ENCODE results near the gene FAM171A1.
"Not testable (repeated sequence)": the region's sequence is repeated elsewhere in the genome, so short reads cannot be mapped to it uniquely, and the experiment has no call there.

FAM171A1 gene

DNA sequence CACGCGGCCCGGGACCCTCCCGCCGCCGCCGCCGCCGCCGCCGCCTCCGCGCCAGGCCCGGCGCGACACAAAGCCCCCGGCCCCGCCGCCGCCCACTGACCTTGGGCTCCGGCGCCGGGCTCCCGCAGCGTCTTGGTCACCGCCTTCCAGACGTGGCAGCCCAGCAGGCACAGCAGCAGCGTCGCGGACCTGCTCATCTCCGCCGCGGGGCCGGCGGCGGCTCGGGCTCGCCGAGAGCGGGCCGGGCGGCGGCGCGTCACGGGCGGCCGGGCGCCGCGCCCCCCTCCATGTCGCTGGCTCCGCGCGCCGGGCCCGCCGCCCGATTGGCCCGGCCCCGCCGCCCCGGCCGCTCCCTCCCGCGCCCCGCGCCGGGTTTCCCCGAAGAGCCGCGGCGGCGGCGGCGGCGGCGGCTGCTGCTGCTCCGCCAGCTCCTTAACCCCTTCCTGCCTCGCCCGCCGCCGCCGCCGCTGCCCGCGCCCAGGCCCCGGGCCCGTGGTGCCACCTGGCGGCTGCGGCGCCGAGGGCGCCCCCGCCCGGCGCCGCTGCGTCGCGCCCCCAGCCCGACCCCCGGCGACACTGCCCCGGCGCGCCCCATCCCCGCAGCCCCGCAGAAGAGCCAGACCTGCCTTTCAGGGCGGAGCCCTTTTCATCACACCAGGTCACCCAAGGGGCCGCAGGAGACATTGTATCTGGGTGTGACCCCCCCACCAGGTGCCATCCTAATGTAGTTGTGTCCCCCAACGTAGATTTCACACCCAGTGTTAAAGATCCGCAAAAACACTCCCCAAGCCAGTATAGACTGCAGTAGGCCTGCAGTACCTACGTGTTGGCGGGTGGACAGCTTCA, at the start of gene FAM171A1:
Gene FAM171A1 (minus strand): TSS at position 434 of the 846 bp plus-strand sequence. CDS start 237 bp downstream, at position 197.
- no peak for FAIRE-seq
- peak; percentile 35 for DNase-seq (ENCODE audit: extremely low spot score, insufficient read length, low read depth)

DNA sequence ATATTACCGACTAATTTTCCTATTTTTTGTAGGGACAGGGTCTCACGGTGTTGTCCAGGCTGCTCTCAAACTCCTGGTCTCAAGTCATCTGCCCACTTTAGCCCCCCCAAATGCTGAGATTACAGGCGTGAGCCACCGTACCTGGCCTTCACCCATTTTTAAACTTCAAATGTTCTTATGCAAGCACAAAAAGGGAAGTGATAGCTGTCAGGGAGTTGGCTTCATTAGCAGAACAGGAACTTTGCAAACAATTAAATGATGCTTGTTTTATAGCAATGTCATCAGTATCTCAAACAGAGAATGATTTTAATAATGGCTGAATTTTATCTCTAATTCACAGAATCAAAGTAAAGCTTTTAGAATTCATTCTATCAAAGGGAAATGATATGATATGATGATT, 49.8 kb upstream of the FAM171A1 start:
- FAIRE-seq (no peak), DNase-seq (ENCODE audit: extremely low spot score, insufficient read length, low read depth) (no peak)

DNA sequence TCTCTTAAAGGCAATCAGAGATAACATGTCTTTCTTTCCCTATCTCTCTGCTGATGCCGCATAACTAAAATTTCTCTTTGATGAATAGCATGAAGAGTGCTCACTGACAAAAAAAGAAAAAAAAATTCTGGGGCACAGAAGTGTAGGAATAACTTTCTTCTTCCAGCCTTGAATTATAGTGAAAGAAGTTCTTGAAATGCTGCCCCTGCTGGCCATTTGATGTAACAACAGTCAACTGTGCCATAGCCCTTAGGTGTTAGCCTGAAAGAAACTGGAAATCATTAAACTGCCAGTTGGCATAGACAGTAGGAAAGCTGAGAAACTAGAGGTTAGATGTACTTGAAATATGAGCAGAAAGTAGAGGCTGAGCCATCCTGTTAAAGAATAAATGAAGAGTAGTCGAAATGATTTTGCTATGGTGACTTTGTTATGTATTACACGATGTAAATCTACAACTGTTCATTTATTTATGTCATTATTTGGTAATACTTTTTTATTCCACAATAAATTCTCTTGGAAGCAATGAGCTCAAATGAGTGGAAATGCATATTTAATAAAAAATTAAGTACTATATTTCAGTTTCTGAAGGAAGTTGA, 48.3 kb upstream of the FAM171A1 start:
- no peak for DNase-seq (ENCODE audit: extremely low spot score, insufficient read length, low read depth)
- peak; percentile 80 for FAIRE-seq

DNA sequence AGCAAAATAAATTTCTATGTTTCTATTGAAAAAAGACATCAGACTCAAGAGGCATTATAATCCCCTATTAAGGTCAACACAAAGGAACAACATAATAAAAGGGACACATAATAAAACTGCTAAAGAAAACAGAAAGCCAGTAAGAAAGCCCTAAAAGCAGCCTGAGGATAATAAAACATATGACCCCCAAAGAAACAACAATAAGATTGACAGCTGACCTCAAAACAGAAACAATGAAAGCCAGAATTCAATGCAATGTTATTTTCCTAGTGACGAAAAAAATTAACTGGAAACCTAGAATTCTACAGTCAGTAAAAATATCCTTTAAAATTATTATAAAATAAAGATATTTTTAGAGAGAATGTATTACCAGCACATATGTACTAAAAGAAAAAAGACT, 44.9 kb upstream of the FAM171A1 start:
- DNase-seq (ENCODE audit: extremely low spot score, insufficient read length, low read depth) (no peak), FAIRE-seq (no peak)

DNA sequence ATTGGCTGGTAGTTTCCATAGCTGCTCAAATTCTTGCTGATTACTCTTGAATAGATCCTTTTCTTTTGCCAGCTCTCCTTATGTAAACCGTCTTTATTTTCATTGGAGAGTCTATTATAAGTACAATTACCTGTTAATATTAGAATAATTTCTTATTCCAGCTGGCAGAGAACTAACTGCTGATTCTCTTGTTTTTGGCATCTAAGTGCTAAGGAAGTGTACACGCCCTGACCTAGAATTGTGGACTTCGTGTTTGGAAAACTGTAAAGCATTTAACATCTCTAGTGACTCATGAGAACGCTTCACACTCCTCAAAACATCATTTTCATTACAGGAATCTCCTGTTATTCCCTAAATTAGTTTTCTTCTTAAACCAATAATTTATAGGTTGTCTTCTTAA, 39.9 kb upstream of the FAM171A1 start:
- no peak for FAIRE-seq

DNA sequence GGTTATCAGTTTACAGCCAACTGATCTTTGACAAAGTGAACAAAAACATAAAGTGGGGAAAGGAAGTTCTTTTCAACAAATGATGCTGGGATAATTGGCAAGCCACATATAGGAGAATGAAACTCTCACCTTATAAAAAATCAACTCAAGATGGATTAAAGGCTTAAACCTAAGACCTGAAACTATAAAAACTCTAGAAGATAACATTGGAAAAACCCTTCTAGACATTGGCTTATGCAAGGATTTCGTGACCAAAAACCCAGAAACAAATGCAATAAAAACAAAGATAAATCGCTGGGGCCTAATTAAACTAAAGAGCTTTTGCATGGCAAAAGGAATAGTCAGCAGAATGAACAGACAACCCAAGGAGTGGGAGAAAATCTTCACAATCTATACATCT, 38.3 kb upstream of the FAM171A1 start:
- DNase-seq (ENCODE audit: extremely low spot score, insufficient read length, low read depth); FAIRE-seq: not testable (repeated sequence)

More for the DNA sequence above, 39.9 kb upstream of the FAM171A1 start:
- no peak for DNase-seq (ENCODE audit: extremely low spot score, insufficient read length, low read depth)

DNA sequence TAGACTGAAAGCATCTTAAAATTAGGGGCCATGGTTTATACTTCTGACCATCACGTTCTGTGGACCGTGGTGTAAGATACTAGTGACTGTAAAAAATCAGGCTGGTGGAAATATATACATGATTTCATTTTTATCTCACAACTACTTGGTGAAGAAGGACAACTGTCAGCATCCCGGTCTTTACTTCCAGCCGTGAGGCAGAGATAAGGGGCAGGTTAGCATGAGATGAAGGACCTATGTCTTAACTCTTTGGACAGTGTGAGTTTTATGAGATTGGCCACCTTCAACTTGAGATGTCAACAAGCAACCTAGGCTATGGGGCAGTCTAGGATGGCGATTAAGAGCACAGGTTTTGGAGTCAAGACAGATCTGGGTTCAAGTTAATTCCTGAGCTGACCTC, 37.5 kb upstream of the FAM171A1 start:
- FAIRE-seq (no peak), DNase-seq (ENCODE audit: extremely low spot score, insufficient read length, low read depth) (no peak)

DNA sequence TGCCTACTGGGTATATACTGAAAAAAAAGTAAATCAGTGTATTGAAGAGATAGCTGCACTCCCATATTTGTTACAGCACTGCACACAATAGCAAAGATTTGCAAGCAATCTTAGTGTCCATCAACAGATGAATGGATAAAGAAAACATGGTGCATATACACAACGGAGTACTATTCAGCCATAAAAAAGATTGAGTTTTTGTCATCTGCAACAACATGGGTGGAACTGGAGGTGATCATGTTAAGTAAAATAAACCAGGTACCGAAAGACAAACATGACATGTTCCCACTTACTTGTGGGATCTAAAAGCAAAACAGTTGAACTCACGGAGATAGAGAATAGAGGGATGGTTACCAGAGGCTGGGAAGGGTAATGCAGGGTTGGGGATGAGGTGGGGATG, 34.2 kb upstream of the FAM171A1 start:
- DNase-seq (ENCODE audit: extremely low spot score, insufficient read length, low read depth): no peak
- FAIRE-seq: no peak

DNA sequence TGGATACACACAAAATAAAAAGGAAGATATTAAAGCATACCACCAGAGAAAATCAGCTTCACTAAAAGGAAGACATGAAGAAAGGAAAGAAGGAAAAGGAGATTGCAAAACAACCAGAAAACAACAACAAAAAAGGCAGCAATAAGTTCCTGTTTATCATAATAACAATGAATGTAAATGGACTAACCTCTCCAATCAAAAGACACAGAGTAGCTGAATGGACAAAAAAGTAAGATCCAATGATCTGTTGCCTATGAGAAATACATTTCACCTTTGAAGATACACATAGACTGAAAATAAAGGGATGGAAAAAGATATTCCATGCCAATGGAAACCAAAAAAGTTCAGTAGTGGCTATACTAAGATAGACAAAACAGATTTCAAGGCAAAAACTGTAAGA, 30.3 kb upstream of the FAM171A1 start:
- no peak for DNase-seq (ENCODE audit: extremely low spot score, insufficient read length, low read depth)
- no peak for FAIRE-seq

DNA sequence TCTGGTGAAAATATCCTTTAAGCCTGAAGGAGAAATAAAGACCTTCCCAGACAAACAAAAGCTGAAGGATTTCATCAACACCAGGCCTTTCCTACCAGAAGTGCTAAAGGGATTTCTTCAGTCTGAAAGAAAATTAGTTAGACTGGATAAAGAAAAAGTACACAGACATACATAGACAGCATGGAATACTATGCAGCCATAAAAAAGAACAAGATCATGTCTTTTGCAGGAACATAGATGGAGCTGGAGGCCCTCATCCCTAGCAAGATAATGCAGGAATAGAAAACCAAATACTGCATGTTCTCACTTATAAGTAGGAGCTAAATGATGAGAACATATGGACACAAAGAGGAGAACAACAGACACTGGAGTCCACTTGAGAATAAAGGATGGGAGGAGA, 29.4 kb upstream of the FAM171A1 start:
- FAIRE-seq; DNase-seq (ENCODE audit: extremely low spot score, insufficient read length, low read depth): not testable (repeated sequence)

DNA sequence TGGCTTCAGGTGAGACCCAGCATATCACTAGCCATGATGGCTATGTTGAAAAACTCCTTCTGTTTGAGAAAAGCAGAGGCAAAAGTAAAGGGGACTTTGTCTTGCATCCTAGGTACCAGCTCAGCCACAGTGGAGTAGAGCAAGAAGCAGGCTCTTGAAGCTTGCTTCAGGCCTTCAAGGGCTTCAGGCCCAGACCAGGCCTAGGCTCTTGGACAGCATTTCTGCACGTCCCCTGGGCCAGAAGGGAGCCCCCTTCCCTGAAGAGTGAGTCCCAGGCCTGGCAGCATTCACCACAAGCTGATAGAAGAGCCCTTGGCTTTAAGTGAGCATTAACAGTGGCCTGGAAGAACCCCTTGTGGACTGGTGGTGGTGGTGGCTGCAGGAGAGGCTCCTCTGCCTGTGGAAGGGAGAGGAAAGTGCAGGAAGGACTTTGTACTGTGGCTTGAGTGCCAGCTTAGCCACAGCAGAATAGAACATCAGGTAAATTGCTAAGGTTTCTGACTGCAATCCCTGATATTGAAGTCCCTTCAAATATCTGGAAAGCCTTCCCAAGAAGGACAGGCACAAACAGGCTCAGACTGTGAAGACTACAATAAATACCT, 28.1 kb upstream of the FAM171A1 start:
- DNase-seq (ENCODE audit: extremely low spot score, insufficient read length, low read depth): no peak

DNA sequence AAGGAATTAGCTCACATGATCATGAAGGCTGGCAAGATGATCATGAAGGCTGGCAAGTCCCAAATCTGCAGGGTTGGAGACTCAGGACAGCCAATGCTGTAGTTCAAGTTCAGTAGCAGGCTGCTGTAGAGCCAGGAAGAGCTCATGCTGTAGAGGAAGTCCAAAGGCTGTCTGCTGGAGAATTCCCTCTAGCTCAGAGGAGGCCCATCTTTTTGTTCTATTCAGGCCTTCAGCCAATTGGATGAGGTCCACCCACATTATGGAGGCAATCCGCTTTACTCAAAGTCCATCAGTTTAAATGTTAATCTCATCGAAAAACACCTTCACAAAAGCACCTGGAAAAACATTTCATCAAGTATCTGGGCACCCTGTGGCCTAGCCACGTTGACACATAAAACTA, 24.8 kb upstream of the FAM171A1 start:
- no peak for FAIRE-seq

More for the DNA sequence above, 28.1 kb upstream of the FAM171A1 start:
- FAIRE-seq: no peak

DNA sequence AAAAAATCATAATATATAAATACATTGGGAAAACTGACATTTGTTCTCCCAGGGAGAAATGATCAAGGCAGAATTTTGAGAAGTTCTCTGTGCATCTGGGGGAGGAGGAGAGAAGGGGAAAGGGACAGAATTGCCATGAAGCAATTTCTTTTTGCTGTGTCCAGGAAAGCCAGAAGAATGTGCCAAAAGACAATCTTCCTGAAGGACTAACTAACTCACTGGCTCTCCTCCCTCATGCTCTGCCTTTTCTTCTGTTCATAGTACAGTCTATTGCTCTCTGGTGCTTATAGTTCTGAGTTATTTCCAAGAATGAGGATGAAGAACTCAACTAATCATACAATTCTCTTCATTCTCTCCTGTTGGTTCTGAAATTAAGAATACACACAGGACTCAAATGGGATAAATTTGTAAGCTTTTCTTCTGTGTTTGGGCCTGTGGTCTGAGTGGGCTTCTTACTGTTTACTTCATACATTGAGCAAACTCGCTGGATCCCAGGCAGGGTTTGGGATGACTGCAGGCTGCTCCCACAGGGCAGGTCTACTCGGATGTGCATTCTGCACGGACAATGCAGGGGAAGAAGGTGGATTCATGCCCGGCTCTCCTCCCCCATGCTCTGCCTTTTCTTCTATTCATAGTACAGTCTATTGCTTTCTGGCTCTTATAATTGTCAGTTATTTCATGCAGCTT, 22.2 kb upstream of the FAM171A1 start:
- DNase-seq (ENCODE audit: extremely low spot score, insufficient read length, low read depth) (no peak), FAIRE-seq (no peak)

More for the DNA sequence above, 24.8 kb upstream of the FAM171A1 start:
- no peak for DNase-seq (ENCODE audit: extremely low spot score, insufficient read length, low read depth)

DNA sequence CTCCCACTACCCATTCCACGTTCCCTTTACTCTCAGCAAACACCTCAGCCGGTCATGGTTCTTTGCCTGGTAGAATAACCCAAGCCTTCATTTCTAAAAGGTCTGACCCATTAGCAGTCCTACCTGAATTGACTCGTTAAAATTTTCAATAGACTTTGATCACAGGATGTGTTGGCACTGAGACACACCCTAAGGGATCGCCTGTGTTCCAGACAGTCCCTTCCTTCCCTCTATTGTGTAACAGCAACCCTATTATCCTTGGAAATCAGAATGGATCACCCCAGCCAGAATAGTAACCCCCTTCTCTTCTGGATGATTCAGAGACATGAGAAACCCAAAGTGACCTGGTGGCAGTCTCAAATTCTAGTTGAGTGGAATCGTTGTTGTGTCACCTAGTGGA, 20.4 kb upstream of the FAM171A1 start:
- no peak for FAIRE-seq
- no peak for DNase-seq (ENCODE audit: extremely low spot score, insufficient read length, low read depth)

DNA sequence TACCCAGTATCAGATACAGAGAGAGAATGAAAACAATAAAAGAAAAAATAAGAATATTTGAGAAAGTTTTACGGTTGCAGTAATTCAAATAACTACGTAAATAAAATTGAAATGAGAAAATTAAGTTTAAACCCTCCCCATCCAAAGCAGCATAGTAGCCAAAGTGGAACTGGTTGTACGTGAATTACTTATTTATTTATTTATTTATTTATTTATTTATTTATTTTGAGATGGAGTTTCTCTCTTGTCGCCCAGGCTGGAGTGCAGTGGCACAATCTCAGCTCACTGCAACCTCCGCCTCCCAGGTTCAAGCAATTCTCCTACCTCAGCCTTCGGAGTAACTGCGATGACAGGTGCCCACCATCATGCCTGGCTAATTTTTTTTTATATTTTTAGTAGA, 17.1 kb upstream of the FAM171A1 start:
- FAIRE-seq: not testable (repeated sequence)

DNA sequence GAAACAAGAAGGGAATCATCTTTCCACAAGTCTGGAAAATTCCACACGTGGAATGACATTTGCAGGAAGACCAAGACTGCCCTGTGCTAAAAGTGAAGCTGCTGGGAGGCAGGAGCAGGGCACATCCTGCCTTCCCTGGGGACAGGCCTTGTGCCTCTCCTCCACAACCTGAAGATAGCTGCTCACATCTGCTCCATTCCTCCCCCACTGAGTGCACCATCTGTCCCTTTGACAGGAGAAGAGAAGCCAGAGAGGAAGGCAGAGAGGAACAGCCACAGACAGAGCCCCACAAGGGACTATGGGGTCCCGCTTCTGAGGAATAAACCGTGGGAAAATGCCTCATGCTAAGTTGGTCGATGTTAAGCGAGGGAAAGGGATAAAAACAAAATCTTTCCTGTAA, 15.9 kb upstream of the FAM171A1 start:
- DNase-seq (ENCODE audit: extremely low spot score, insufficient read length, low read depth): no peak
- no peak for FAIRE-seq

More for the DNA sequence above, 17.1 kb upstream of the FAM171A1 start:
- DNase-seq (ENCODE audit: extremely low spot score, insufficient read length, low read depth): not testable (repeated sequence)

DNA sequence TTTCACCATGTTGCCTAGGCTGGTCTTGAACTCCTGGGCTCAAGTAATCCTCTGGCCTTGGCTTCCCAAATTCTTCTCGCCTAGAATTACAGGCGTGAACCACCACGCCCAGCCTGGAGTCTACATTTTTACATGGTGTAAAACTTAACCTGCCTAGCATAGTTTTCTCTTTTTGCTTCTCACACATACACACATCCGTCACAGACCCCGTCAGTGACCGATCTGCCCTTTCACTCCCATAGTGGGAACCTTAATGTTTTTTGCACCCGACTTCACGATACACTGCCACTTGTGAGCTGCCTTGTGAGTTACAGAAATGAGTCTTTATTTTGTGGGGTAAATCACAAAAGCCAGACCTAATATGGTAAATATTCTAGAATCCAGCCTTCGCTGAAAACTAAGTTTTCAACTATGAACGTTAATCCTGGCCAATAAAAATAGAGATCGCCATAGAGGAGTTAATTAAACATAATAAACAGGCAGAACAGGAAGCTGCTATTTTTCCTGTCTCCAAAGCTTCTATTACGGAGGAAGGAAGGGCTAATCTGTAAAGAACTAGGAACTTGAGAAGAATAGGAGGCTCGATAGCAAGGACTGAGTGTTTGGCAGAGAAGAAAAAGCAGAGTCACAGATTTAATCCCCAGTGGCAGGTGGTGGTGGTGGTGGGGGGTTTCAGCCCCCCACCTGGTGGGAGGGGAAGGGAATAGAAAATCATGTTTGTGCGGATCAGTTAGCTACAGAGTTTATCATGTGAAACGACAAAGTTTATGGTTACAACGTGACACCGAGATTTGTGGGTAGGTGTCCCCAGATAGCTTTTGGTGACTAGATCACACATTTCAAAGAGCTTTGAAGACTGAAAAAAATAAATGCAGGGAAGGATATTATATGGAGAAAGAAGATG, 14.7 kb upstream of the FAM171A1 start:
- no peak for DNase-seq (ENCODE audit: extremely low spot score, insufficient read length, low read depth)
- FAIRE-seq: no peak

DNA sequence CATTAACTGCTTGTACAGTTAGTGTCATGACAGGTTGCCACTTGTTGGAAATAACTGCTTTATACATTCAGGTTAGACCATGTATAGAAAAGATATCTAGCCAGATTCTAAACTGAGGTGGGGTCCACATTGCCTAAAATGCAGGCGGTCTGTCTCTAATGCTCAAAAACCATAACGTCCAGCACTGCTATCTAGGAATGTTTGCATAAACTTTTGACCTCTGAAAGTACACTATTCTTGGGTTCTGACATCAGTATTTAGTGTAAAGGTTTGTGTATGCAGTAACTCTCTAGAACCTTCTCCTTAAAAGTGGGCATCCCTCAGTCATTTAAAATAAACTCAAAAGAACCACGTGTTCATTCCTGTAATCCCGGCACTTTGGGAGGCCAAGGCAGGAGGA, 10.3 kb upstream of the FAM171A1 start:
- FAIRE-seq (no peak), DNase-seq (ENCODE audit: extremely low spot score, insufficient read length, low read depth) (no peak)

DNA sequence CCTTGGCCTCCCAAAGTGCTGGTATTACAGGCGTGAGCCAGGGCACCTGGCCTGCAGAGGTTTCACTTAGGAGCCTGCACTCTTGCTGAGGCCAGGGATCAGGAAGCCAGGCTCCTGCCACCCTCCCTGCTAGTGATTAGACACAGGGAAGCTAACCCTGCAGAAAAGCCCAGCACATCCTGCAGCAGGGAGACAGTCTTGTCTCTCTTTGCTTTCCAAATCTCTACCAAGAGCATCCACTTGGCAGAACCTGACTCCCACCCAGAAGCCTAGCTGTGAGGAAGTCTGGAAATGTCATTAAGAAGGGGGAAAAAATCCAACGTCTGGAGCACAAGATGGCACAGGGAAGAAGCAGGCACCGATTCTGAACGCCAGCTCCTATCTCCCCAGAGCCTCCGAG, 8.0 kb upstream of the FAM171A1 start:
- DNase-seq (ENCODE audit: extremely low spot score, insufficient read length, low read depth) (no peak), FAIRE-seq (no peak)

Measured in GM18507 (cell line).